Measurements from ENCODE around the gene RNLS. TPM values are rescaled to one million over a fixed set of nuclear protein-coding genes. Genes with fewer than 3 reads are reported as not detected.

The RNLS gene
- total RNA-seq, 1 experiment from 2014 or later = not detected

GRCh38 chr10:88515235-88515634, 67.9 kb downstream of the RNLS start:
- Histone ChIP-seq H3K9ac (ENCODE audit: low read length) (no peak overlapping the region), H3K9me2 (ENCODE audit: insufficient read depth) (no peaks in the 10 kb centered on the region), H3K36me3 (ENCODE audit: control insufficient read depth in 1 of 2, insufficient read depth in 2 of 2, low read length in 2 of 2) (no peaks in the 10 kb centered on the region), H3K27me3 (ENCODE audit: insufficient read depth, low read length) (no peaks in the 10 kb centered on the region), H3K79me2 (ENCODE audit: insufficient read depth, low read length) (no peaks in the 10 kb centered on the region), H4K20me1 (ENCODE audit: insufficient read depth) (no peaks in the 10 kb centered on the region), H3K9me3 (ENCODE audit: control insufficient read depth in 1 of 2, insufficient read depth in 1 of 2, low read depth in 1 of 2, low read length in 2 of 2) (no peaks in the 10 kb centered on the region), H3K4me2 (ENCODE audit: low read length) (no peak overlapping the region), H3K4me1 (ENCODE audit: control insufficient read depth in 1 of 2, insufficient read depth in 2 of 2, low read length in 2 of 2) (no peaks in the 10 kb centered on the region), H3K4me3 (replicated peaks in 1 of 2; ENCODE audit: low read depth in 1 of 2, low read length in 2 of 2) (no peak overlapping the region), H2AFZ (ENCODE audit: low read depth, low read length, poor library complexity, severe bottlenecking) (no peak overlapping the region), H3K27ac (ENCODE audit: low read depth, low read length) (no peak overlapping the region)
- ATAC-seq = no peak
- TF ChIP-seq MAX (IDR thresholded peaks at IDR 0.05) = no peak
- no peak for TF ChIP-seq ELF1 (IDR thresholded peaks at IDR 0.05; ENCODE audit: borderline replicate concordance, low read depth)
- TF ChIP-seq POLR2A (IDR thresholded peaks at IDR 0.05; ENCODE audit: borderline replicate concordance, extremely low read depth, insufficient read depth, insufficient read length) = no peak
- no peak for TF ChIP-seq ZBTB33 (IDR thresholded peaks at IDR 0.05; ENCODE audit: extremely low read depth, insufficient replicate concordance, low read length)
- no peak for TF ChIP-seq ZFX (IDR thresholded peaks at IDR 0.05)
- no peak for TF ChIP-seq CBX3 (IDR thresholded peaks at IDR 0.05; ENCODE audit: low read depth)
- TF ChIP-seq FOSL1 (IDR thresholded peaks at IDR 0.05; ENCODE audit: low read depth) = no peak
- TF ChIP-seq EGR1 (IDR thresholded peaks at IDR 0.05; ENCODE audit: low read depth) = no peak
- no peak for TF ChIP-seq YY1 (IDR thresholded peaks at IDR 0.05; ENCODE audit: extremely low read depth, insufficient replicate concordance, low read depth, low read length)
- TF ChIP-seq CTCF (IDR thresholded peaks at IDR 0.05 in 2 of 3, conservative IDR thresholded peaks at IDR 0.05 in 1 of 3; ENCODE audit: borderline replicate concordance in 1 of 3, insufficient read depth in 1 of 3, low read depth in 2 of 3, low read length in 2 of 3) = no peak
- no peak for TF ChIP-seq ZNF274 (IDR thresholded peaks at IDR 0.05; ENCODE audit: low read depth, low read length)
- no peak for TF ChIP-seq POLR2AphosphoS5 (IDR thresholded peaks at IDR 0.05; ENCODE audit: low read depth, low read length)
- no peak for TF ChIP-seq SP1 (IDR thresholded peaks at IDR 0.05; ENCODE audit: low read depth)
- TF ChIP-seq RAD21 (IDR thresholded peaks at IDR 0.05; ENCODE audit: low read depth) = no peak
- no peak for TF ChIP-seq EZH2phosphoT487 (IDR thresholded peaks at IDR 0.05; ENCODE audit: borderline replicate concordance)
- RAD21 ChIA-PET (ENCODE audit: low non-redundant PET in 1 of 2, low total read pairs in 2 of 2, uncharacterized antibody in 2 of 2, unreplicated experiment in 2 of 2) = no interaction called here
- POLR2A ChIA-PET = no interaction called here
- intact Hi-C loops (cut with micrococcal nuclease) = no loop called here
- no peak for DNase-seq (ENCODE audit: low read depth, low spot score)
- no TSS peak for BruUV-seq (replicated peaks)
- CTCF ChIA-PET = no interaction called here

All from HCT116 (cell line).